Natural killer cell treated with Interleukin-12 subunit alpha and Interleukin-12 subunit beta and Interleukin-15 and Interleukin-18, amount 100 ng/mL, for 72 hours (primary cell): ENCODE data around the gene BNIP3. TPM values are rescaled to one million over a fixed set of nuclear protein-coding genes. Genes with fewer than 3 reads are reported as not detected.
"Not testable (repeated sequence)": the region's sequence is repeated elsewhere in the genome, so short reads cannot be mapped to it uniquely, and the experiment has no call there.

Experiments
- ATAC-seq, 2 donors: fragments of 150-1000 bp; cut with Tn5 transposase in 1 of 2; sonication (Bioruptor Pico), chemical (Tn5 transposase) in 1 of 2; 2 replicates each; pipeline ENCODE4 v1.10.0; 2021
- DNase-seq: peaks from one replicate; pipeline ENCODE4 v3.0.0; 2022; ENCODE audit warnings: low spot score
- H3K27ac Mint-ChIP-seq, 2 donors: 1 replicate in 1 of 2; 2 replicates in 1 of 2; pipeline ENCODE4 v1.8.0; 2022; ENCODE audit warnings: mixed read lengths in 2 of 2, mild to moderate bottlenecking in 1 of 2, moderate library complexity in 1 of 2
- H3K27me3 Mint-ChIP-seq, 2 donors: 1 replicate in 1 of 2; 2 replicates in 1 of 2; pipeline ENCODE4 v1.8.0; 2022; ENCODE audit warnings: mixed read lengths in 2 of 2
- H3K36me3 Mint-ChIP-seq: one replicate; pipeline ENCODE4 v1.8.0; 2022; ENCODE audit warnings: mixed read lengths
- H3K4me1 Mint-ChIP-seq, 2 donors: 1 replicate in 1 of 2; 2 replicates in 1 of 2; pipeline ENCODE4 v1.8.0; 2022; ENCODE audit warnings: low read depth in 2 of 2, mixed read lengths in 2 of 2, mild to moderate bottlenecking in 1 of 2
- H3K4me3 Mint-ChIP-seq: one replicate; pipeline ENCODE4 v1.8.0; 2022; ENCODE audit warnings: mixed read lengths
- H3K9me3 Mint-ChIP-seq: 2 replicates; pipeline ENCODE4 v1.8.0; 2022; ENCODE audit warnings: mixed read lengths
- total RNA-seq, 2 donors: library from RNA; stranded (reverse); gene quantifications; one replicate each; pipeline ENCODE4 v1.2.3, GENCODE V29; 2022

The BNIP3 gene
- total RNA-seq, 2 donors from 2014 or later, result 20.5 to 82.2 TPM

- no peak for ATAC-seq
- Mint-ChIP-seq H3K27ac (no peak overlapping the region), H3K4me3 (no peak overlapping the region), H3K27me3 (no peaks in the 10 kb centered on the region), H3K9me3 (no peaks in the 10 kb centered on the region), H3K4me1 (peaks cover 7 to 10% of the 10 kb centered on the region in 2 donors), H3K36me3 (no peaks in the 10 kb centered on the region)
- DNase-seq, result peak; percentile 20
Observed at GRCh38 chr10:131963350-131963749, 18.4 kb downstream of the BNIP3 start.

- H3K9me3 Mint-ChIP-seq, result no peaks in the 10 kb centered on the region
- no peaks in the 10 kb centered on the region for H3K36me3 Mint-ChIP-seq
- peaks cover 7 to 18% of the 10 kb centered on the region in 2 donors for H3K4me1 Mint-ChIP-seq
- ATAC-seq, result no peak
- no peak overlapping the region for H3K4me3 Mint-ChIP-seq
- DNase-seq, result no peak
- H3K27me3 Mint-ChIP-seq, result no peaks in the 10 kb centered on the region
- H3K27ac Mint-ChIP-seq, result peak overlapping the region in 1 of 2 donors; percentile 2
Observed at GRCh38 chr10:131961777-131962662, 19.7 kb downstream of the BNIP3 start.

- Mint-ChIP-seq H3K27ac (no peak overlapping the region), H3K27me3 (no peaks in the 10 kb centered on the region), H3K36me3 (no peaks in the 10 kb centered on the region), H3K4me1 (peaks cover 7 to 19% of the 10 kb centered on the region in 2 donors), H3K4me3 (no peak overlapping the region), H3K9me3 (no peaks in the 10 kb centered on the region)
- DNase-seq, result peak; percentile 58
- peak; percentile 37 to 55 for ATAC-seq
Observed at GRCh38 chr10:131961047-131961776, 20.5 kb downstream of the BNIP3 start.

GRCh38 chr10:131960631-131961046 is 21.1 kb downstream of the BNIP3 start:
- peak; percentile 47 for DNase-seq
- Mint-ChIP-seq H3K27ac (no peak overlapping the region), H3K27me3 (no peaks in the 10 kb centered on the region), H3K36me3 (no peaks in the 10 kb centered on the region), H3K9me3 (no peaks in the 10 kb centered on the region), H3K4me1 (peaks cover 7 to 20% of the 10 kb centered on the region in 2 donors), H3K4me3 (no peak overlapping the region)
- ATAC-seq, result peak in 1 of 2 donors; percentile 58

- Mint-ChIP-seq H3K36me3 (no peaks in the 10 kb centered on the region), H3K4me1 (peaks cover 3 to 20% of the 10 kb centered on the region in 2 donors), H3K9me3 (no peaks in the 10 kb centered on the region), H3K4me3 (no peak overlapping the region), H3K27me3 (no peaks in the 10 kb centered on the region), H3K27ac (no peak overlapping the region)
- DNase-seq (peak; percentile 61), ATAC-seq (no peak)
Observed at GRCh38 chr10:131959841-131960240, 21.9 kb downstream of the BNIP3 start.

- Mint-ChIP-seq H3K27me3 (no peaks in the 10 kb centered on the region), H3K4me3 (no peak overlapping the region), H3K36me3 (no peaks in the 10 kb centered on the region), H3K27ac (no peak overlapping the region), H3K9me3 (no peaks in the 10 kb centered on the region), H3K4me1 (peaks cover 0 to 17% of the 10 kb centered on the region in 2 donors)
- ATAC-seq (no peak), DNase-seq (peak; percentile 56)
Observed at GRCh38 chr10:131955591-131956340, 26.0 kb downstream of the BNIP3 start.

GRCh38 chr10:131954356-131954965 is 27.3 kb downstream of the BNIP3 start:
- no peak for ATAC-seq
- no peak overlapping the region for H3K27ac Mint-ChIP-seq
- H3K4me1 Mint-ChIP-seq, result peaks cover 0 to 17% of the 10 kb centered on the region in 2 donors
- H3K27me3 Mint-ChIP-seq, result no peaks in the 10 kb centered on the region
- H3K4me3 Mint-ChIP-seq, result no peak overlapping the region
- no peaks in the 10 kb centered on the region for H3K36me3 Mint-ChIP-seq
- peak; percentile 8 for DNase-seq
- no peaks in the 10 kb centered on the region for H3K9me3 Mint-ChIP-seq

- not testable (repeated sequence) for H3K27me3 Mint-ChIP-seq, H3K4me1 Mint-ChIP-seq, H3K27ac Mint-ChIP-seq, H3K9me3 Mint-ChIP-seq, ATAC-seq, H3K4me3 Mint-ChIP-seq, DNase-seq
- H3K36me3 Mint-ChIP-seq, result peaks cover 10% of the 10 kb centered on the region
Observed at GRCh38 chr10:131949908-131950307, 31.8 kb downstream of the BNIP3 start.

- peaks cover 4 to 9% of the 10 kb centered on the region in 2 donors for H3K4me1 Mint-ChIP-seq
- H3K27ac Mint-ChIP-seq, result no peak overlapping the region
- no peak overlapping the region for H3K4me3 Mint-ChIP-seq
- ATAC-seq, result no peak
- no peaks in the 10 kb centered on the region for H3K27me3 Mint-ChIP-seq
- peaks cover 10% of the 10 kb centered on the region for H3K36me3 Mint-ChIP-seq
- no peak for DNase-seq
- H3K9me3 Mint-ChIP-seq, result no peaks in the 10 kb centered on the region
Observed at GRCh38 chr10:131949041-131949862, 32.5 kb downstream of the BNIP3 start.

GRCh38 chr10:131948501-131948900 is 33.2 kb downstream of the BNIP3 start:
- Mint-ChIP-seq H3K4me1 (peaks cover 7 to 9% of the 10 kb centered on the region in 2 donors), H3K9me3 (no peaks in the 10 kb centered on the region), H3K27me3 (no peaks in the 10 kb centered on the region), H3K4me3 (no peak overlapping the region), H3K36me3 (peaks cover 10% of the 10 kb centered on the region), H3K27ac (no peak overlapping the region)
- no peak for ATAC-seq
- DNase-seq, result no peak

- no peak overlapping the region for H3K4me3 Mint-ChIP-seq
- H3K27me3 Mint-ChIP-seq, result no peaks in the 10 kb centered on the region
- H3K36me3 Mint-ChIP-seq, result peaks cover 10% of the 10 kb centered on the region
- no peak for DNase-seq
- H3K27ac Mint-ChIP-seq, result peak overlapping the region in 1 of 2 donors; percentile 10
- no peaks in the 10 kb centered on the region for H3K9me3 Mint-ChIP-seq
- no peak for ATAC-seq
- H3K4me1 Mint-ChIP-seq, result peaks cover 9 to 13% of the 10 kb centered on the region in 2 donors
Observed at GRCh38 chr10:131947631-131948347, 33.9 kb downstream of the BNIP3 start.

GRCh38 chr10:131946880-131947279 is 34.8 kb downstream of the BNIP3 start:
- no peak overlapping the region for H3K4me3 Mint-ChIP-seq
- no peaks in the 10 kb centered on the region for H3K9me3 Mint-ChIP-seq
- DNase-seq (no peak), ATAC-seq (no peak)
- peaks cover 9 to 13% of the 10 kb centered on the region in 2 donors for H3K4me1 Mint-ChIP-seq
- peaks cover 10% of the 10 kb centered on the region for H3K36me3 Mint-ChIP-seq
- H3K27ac Mint-ChIP-seq, result no peak overlapping the region
- no peaks in the 10 kb centered on the region for H3K27me3 Mint-ChIP-seq
